C4-2B (cell line): ENCODE results near the gene ETNK1.

ENCODE experiments used
- H3K27ac ChIP-seq: fragments of 450-650 bp; 2 replicates; pipeline ENCODE4 v1.5.1; 2017
- ZFX ChIP-seq: fragments of 450-650 bp; IDR thresholded peaks from 2 replicates; pipeline ENCODE4 v1.6.1; 2017
- TF ChIP-seq, protein P1 (sequence below): fragments of 450-650 bp; conservative IDR thresholded peaks from 2 replicates; pipeline ENCODE4 v1.5.1; 2017; ENCODE audit warnings: mild to moderate bottlenecking

Gene ETNK1

DNA sequence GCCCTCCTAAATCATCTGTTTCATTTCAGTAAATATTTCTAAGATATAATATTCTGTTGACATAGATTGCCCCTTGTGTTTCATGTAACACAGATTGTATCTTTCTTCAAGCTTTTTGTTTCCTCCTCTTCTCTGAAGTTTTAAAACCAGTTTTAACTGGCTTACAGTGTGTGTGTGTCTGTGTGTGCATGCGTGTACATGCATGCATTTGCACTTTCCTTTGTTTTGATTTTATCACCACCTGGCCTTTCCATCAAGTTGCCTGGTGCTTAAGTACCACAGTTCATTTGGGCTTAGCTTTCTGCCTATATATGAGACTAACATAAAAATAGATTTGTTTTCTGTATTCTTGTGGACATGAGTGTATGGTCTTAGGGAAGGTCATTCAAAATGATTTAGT is 31.9 kb downstream of the ETNK1 start:
- TF ChIP-seq ZFX = no peak
- TF ChIP-seq, protein P1, sequence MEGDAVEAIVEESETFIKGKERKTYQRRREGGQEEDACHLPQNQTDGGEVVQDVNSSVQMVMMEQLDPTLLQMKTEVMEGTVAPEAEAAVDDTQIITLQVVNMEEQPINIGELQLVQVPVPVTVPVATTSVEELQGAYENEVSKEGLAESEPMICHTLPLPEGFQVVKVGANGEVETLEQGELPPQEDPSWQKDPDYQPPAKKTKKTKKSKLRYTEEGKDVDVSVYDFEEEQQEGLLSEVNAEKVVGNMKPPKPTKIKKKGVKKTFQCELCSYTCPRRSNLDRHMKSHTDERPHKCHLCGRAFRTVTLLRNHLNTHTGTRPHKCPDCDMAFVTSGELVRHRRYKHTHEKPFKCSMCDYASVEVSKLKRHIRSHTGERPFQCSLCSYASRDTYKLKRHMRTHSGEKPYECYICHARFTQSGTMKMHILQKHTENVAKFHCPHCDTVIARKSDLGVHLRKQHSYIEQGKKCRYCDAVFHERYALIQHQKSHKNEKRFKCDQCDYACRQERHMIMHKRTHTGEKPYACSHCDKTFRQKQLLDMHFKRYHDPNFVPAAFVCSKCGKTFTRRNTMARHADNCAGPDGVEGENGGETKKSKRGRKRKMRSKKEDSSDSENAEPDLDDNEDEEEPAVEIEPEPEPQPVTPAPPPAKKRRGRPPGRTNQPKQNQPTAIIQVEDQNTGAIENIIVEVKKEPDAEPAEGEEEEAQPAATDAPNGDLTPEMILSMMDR = no peak
- no peak overlapping the region for H3K27ac ChIP-seq

DNA sequence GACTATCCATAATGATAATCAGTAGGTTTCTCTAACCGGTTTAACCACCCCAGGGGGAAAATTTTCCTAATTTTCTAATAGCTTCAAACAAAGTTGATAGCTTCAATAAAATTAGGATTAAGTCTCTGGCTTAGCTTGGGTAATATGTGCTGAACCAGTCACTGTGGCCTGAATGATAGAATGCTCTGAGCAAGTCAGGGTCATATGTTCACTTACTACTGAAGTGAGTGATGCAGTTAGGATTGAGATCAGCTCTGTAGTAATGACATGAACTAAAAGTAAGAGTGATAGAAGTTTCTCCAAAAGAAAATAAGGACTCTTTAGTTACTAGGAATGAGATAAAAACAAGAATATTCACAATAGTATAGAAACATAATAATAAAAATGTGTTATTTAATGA is 32.6 kb downstream of the ETNK1 start:
- TF ChIP-seq, protein P1 = no peak
- TF ChIP-seq ZFX = no peak
- no peak overlapping the region for H3K27ac ChIP-seq

DNA sequence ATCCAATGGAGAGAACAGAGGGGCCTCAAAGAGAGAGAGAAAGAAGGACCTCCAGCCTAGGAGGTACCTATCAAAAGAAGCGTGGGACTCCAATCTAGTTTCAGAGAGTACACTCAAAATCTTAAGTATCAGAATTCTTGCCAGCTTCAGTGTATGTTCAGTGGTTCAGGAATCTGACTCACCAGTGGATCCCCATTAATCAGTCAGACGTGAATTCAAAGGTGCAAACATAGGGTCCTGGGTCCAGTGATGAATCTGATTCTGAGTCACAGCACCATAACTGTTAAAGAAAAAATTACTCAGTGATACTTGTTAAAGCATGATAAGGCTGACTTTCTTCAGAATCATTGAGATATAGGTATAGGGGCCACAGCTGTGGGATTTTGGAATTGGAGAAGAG is 33.2 kb downstream of the ETNK1 start:
- TF ChIP-seq, protein P1 = no peak
- no peak for TF ChIP-seq ZFX
- no peak overlapping the region for H3K27ac ChIP-seq

DNA sequence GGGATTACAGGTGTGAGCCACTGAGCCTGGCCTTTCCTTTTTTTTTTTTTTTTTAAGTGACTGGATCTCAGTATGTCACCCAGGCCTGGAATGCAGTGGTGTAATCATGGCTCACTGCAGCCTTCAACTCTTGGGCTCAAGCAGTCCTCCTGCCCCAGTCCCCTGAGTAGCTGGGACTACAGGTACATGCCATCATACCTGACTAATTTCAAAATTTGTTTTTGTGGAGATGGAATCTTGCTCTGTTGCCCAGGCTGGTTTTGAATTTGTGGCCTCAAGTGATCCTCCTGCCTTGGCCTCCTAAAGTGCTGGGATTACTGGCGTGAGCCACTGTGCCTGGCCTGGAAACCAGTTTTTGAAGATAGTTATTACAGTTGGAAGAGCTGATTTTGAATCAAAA is 37.4 kb downstream of the ETNK1 start:
- TF ChIP-seq ZFX = no peak
- TF ChIP-seq, protein P1 = no peak
- H3K27ac ChIP-seq = no peak overlapping the region

DNA sequence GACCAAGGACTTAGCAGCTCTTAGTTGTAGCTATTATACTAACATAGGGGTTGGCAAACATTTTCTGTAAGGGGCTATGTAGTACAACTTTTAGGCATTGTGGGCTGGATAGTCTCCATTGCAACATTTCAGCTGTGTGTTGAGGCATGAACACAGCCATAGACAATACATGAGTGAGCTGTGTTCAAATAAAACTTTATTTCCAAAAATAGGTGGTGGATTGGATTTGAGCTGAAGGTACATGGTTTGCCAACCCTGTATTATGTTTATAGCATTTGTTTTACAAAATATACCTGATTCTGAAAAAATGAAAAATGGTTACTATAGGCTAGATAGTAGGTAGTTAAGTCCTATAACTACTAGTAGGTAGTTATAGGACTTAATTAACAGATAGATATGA is 40.5 kb downstream of the ETNK1 start:
- no peak overlapping the region for H3K27ac ChIP-seq
- TF ChIP-seq, protein P1 = no peak
- no peak for TF ChIP-seq ZFX

DNA sequence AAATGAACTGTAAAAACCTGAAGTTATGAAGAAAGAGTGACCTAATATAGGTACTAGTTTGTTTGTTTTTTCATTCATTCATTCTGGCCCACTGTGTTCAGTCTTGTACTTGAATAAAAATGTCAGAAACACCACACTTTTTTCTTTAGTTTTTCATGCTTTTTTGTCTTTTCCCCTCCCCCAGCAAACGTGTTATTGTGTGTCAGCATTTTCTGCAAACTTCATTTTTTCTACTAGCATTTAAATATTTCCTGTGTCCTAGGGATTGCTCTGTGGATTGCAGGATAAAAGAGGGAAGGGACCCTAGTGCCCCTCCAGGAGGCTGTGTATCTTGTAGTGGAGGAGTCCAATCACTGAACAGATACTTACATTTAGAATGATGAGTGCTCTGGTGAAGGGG is 42.2 kb downstream of the ETNK1 start:
- TF ChIP-seq ZFX = no peak
- TF ChIP-seq, protein P1 = no peak
- H3K27ac ChIP-seq = no peak overlapping the region

DNA sequence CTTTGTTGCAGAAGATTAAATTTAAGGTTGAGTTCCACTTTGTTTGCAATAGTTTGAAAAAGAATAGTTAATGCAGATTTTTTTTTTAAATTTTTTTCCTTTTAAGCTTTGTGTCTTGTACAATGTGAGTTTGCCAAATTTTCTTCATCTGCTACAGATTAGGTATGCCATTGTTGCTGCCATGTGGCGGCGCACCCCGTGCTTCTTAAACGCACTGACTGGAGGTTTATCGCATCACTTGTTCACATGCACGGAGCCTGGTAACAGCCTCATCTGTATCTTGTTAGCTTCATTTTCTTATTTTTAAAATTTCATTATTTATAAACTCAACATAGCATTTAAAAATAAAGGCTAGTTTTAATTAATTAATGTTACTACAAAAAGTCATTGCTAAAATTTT is 43.5 kb downstream of the ETNK1 start:
- TF ChIP-seq, protein P1 = no peak
- no peak for TF ChIP-seq ZFX
- H3K27ac ChIP-seq = no peak overlapping the region
